Endodermal cell (in vitro differentiated cells): ENCODE measurements around the gene FITM2. TPM values are rescaled to one million over a fixed set of nuclear protein-coding genes. Genes with fewer than 3 reads are reported as not detected.
"Not testable (repeated sequence)": the region's sequence is repeated elsewhere in the genome, so short reads cannot be mapped to it uniquely, and the experiment has no call there.

Source experiments
- DNase-seq: peaks from one replicate; pipeline ENCODE4 v3.0.0-alpha.2; 2017
- H3K27ac ChIP-seq: 2 replicates; pipeline ENCODE4 v1.5.1; 2013; ENCODE audit warnings: mild to moderate bottlenecking, low read depth, low read length, moderate library complexity
- H3K27me3 ChIP-seq: 2 replicates; pipeline ENCODE4 v1.6.1; 2013; ENCODE audit warnings: mild to moderate bottlenecking, low read length, moderate library complexity; ENCODE audit not compliant: insufficient read depth, control insufficient read depth, poor library complexity, severe bottlenecking
- H3K36me3 ChIP-seq: 2 replicates; pipeline ENCODE4 v1.7.0; 2013; ENCODE audit warnings: mild to moderate bottlenecking, low read length, moderate library complexity; ENCODE audit not compliant: control insufficient read depth, insufficient read depth
- H3K4me1 ChIP-seq: one replicate; pipeline ENCODE4 v1.7.0; 2013; ENCODE audit warnings: low read length; ENCODE audit not compliant: control insufficient read depth, insufficient read depth
- H3K4me3 ChIP-seq: 2 replicates; pipeline ENCODE4 v1.5.1; 2013; ENCODE audit warnings: mild to moderate bottlenecking, low read length, moderate library complexity
- H3K9ac ChIP-seq: 2 replicates; pipeline ENCODE4 v1.6.1; 2013; ENCODE audit warnings: mild to moderate bottlenecking, low read length, moderate library complexity; ENCODE audit not compliant: poor library complexity, severe bottlenecking; ENCODE audit errors: extremely low read depth
- H3K9me3 ChIP-seq: 2 replicates; pipeline ENCODE4 v1.6.1; 2013; ENCODE audit warnings: mild to moderate bottlenecking, low read length, moderate library complexity; ENCODE audit not compliant: control insufficient read depth
- H3K27ac Mint-ChIP-seq: 2 replicates; pipeline ENCODE4 v1.8.0; 2020; ENCODE audit warnings: mixed read lengths
- H3K27me3 Mint-ChIP-seq: 2 replicates; pipeline ENCODE4 v1.8.0; 2021; ENCODE audit warnings: mild to moderate bottlenecking, mixed read lengths; ENCODE audit not compliant: insufficient read depth
- H3K36me3 Mint-ChIP-seq: 2 replicates; pipeline ENCODE4 v1.8.0; 2020; ENCODE audit warnings: low read depth, mixed read lengths
- H3K4me1 Mint-ChIP-seq: 2 replicates; pipeline ENCODE4 v1.8.0; 2020; ENCODE audit warnings: mixed read lengths
- H3K4me3 Mint-ChIP-seq: 2 replicates; pipeline ENCODE4 v1.8.0; 2020; ENCODE audit warnings: mild to moderate bottlenecking, moderate library complexity, mixed read lengths
- H3K9me3 Mint-ChIP-seq: 2 replicates; pipeline ENCODE4 v1.8.0; 2020; ENCODE audit warnings: mild to moderate bottlenecking, mixed read lengths
- CTCF ChIP-seq: fragments of 200-600 bp; sonication (generic); conservative IDR thresholded peaks from 2 replicates; pipeline ENCODE4 v1.5.0; 2021; ENCODE audit warnings: antibody characterized with exemption, mild to moderate bottlenecking
- WGBS, 2 experiments: methylation state at CpG; one replicate each; pipeline versions ENCODE4 v1.1.5 to v1.1.7; 2013; ENCODE audit warnings: missing lambda C conversion rate in 2 of 2, mixed read lengths in 1 of 2; ENCODE audit not compliant: insufficient coverage in 1 of 2, insufficient read length in 1 of 2; 5-methylcytosine and 5-hydroxymethylcytosine counted together
- total RNA-seq, 2 donors: library from RNA; stranded (reverse); fragmentation: NEBNext Ultra II Directional in 1 of 2; extraction: Animal tissue kit (Norgen Biotek cat#: 25700) in 1 of 2; gene quantifications; 2 replicates in 1 of 2; 3 replicates in 1 of 2; pipeline ENCODE4 v1.2.1, GENCODE V29; 2021

Gene FITM2
- total RNA-seq, 2 donors from 2014 or later: 2.4 to 2.9 TPM

GRCh38 chr20:44302736-44303135, 8.3 kb downstream of the FITM2 start:
- Mint-ChIP-seq H3K27me3 (no peaks in the 10 kb centered on the region), H3K36me3 (peaks cover 10% of the 10 kb centered on the region), H3K4me3 (no peak overlapping the region), H3K27ac (no peak overlapping the region), H3K4me1 (peaks cover 11% of the 10 kb centered on the region), H3K9me3 (peaks cover 4% of the 10 kb centered on the region)
- Histone ChIP-seq H3K9ac (no peak overlapping the region), H3K27me3 (no peaks in the 10 kb centered on the region), H3K36me3 (peaks cover 6% of the 10 kb centered on the region), H3K27ac (no peak overlapping the region), H3K9me3 (peaks cover 7% of the 10 kb centered on the region), H3K4me3 (no peak overlapping the region), H3K4me1 (peaks cover 9% of the 10 kb centered on the region)
- no peak for TF ChIP-seq CTCF
- DNase-seq: no peak
- WGBS, 2 experiments: 93 to 96% methylated on average over 8 of the region's 8 CpGs

GRCh38 chr20:44302026-44302669, 8.9 kb downstream of the FITM2 start:
- Mint-ChIP-seq H3K9me3 (peaks cover 4% of the 10 kb centered on the region), H3K36me3 (peaks cover 10% of the 10 kb centered on the region), H3K4me1 (peaks cover 11% of the 10 kb centered on the region), H3K27me3 (no peaks in the 10 kb centered on the region), H3K4me3 (no peak overlapping the region), H3K27ac (no peak overlapping the region)
- TF ChIP-seq CTCF: no peak
- Histone ChIP-seq H3K4me1 (peaks cover 9% of the 10 kb centered on the region), H3K9me3 (peaks cover 7% of the 10 kb centered on the region), H3K4me3 (no peak overlapping the region), H3K27me3 (no peaks in the 10 kb centered on the region), H3K36me3 (peaks cover 6% of the 10 kb centered on the region), H3K27ac (no peak overlapping the region), H3K9ac (no peak overlapping the region)
- DNase-seq: no peak
- WGBS, 2 experiments: 67 to 71% methylated on average over 3 to 5 of the region's 5 CpGs

DNA sequence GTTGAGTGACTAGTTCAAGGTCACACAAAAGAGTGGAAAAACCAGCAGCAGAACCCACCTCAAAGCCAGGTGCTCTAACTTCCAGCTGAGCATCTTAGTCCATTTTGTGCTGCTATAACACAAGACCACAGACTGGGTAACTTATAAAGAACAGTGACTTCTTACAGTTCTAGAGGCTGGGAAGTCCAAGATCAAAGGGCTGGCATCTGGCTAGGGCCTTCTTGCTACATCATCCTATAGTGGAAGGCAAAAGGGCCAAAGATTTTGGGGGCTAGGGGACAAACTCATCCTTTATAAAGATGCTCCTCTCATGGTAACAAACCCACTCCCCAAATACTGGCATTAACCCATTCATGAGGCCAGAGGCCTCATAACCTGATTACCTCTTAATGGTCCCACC, 9.7 kb downstream of the FITM2 start:
- Histone ChIP-seq H3K9ac (no peak overlapping the region), H3K36me3 (peaks cover 6% of the 10 kb centered on the region), H3K4me3 (no peak overlapping the region), H3K4me1 (peaks cover 9% of the 10 kb centered on the region), H3K9me3 (peaks cover 7% of the 10 kb centered on the region), H3K27me3 (no peaks in the 10 kb centered on the region), H3K27ac (no peak overlapping the region)
- TF ChIP-seq CTCF: no peak
- H3K27me3 Mint-ChIP-seq: no peaks in the 10 kb centered on the region
- H3K4me3 Mint-ChIP-seq: no peak overlapping the region
- no peak overlapping the region for H3K27ac Mint-ChIP-seq
- peaks cover 4% of the 10 kb centered on the region for H3K9me3 Mint-ChIP-seq
- H3K36me3 Mint-ChIP-seq: peaks cover 5% of the 10 kb centered on the region
- no peak for DNase-seq
- H3K4me1 Mint-ChIP-seq: peaks cover 11% of the 10 kb centered on the region

- H3K36me3 ChIP-seq, H3K27me3 Mint-ChIP-seq, H3K4me1 ChIP-seq, H3K9ac ChIP-seq, DNase-seq, H3K4me1 Mint-ChIP-seq, H3K9me3 Mint-ChIP-seq, H3K27me3 ChIP-seq, H3K27ac ChIP-seq, H3K27ac Mint-ChIP-seq, H3K36me3 Mint-ChIP-seq, H3K4me3 Mint-ChIP-seq, H3K9me3 ChIP-seq, H3K4me3 ChIP-seq: not testable (repeated sequence)
- WGBS, 2 experiments: 96 to 98% methylated on average over 8 to 42 of the region's 42 CpGs
These were observed 11.9 kb downstream of the FITM2 start for GRCh38 chr20:44299011-44299535.
